ENCODE data around the gene PRM2.

PRM2 gene

GRCh38 chr16:11225677-11226549 lies 50.4 kb downstream of the PRM2 start:
- no peak for DNase-seq (ENCODE audit: low read depth)

All from activated T-helper 9 cell treated with anti-CD3 and anti-CD28 coated beads, Interleukin-2, amount 50 U/mL, for 16 hours (primary cell).